Coronary artery (tissue), 2 donors: ENCODE results near the gene SLC26A9.

Experiments
- DNase-seq: peaks from one replicate; pipeline ENCODE4 v3.0.0-alpha.2; 2017; ENCODE audit warnings: low spot score
- H3K27ac ChIP-seq, 2 donors: fragments of 200-600 bp; sonication (generic); one replicate each; pipeline ENCODE4 v1.5.1; 2016 to 2019
- H3K4me3 ChIP-seq: fragments of 200-600 bp; sonication (generic); 2 replicates; pipeline ENCODE4 v1.5.1; 2016; ENCODE audit warnings: mild to moderate bottlenecking, moderate library complexity
- CTCF ChIP-seq: fragments of 200-600 bp; sonication (generic); IDR thresholded peaks from one replicate; pipeline ENCODE4 v1.5.1; 2019; ENCODE audit warnings: antibody characterized with exemption

The SLC26A9 gene

GRCh38 chr1:205973377-205974232 is 30.3 kb upstream of the SLC26A9 start:
- TF ChIP-seq CTCF, result no peak
- no peak overlapping the region for H3K27ac ChIP-seq
- no peak for DNase-seq
- no peak overlapping the region for H3K4me3 ChIP-seq

- Histone ChIP-seq H3K27ac (no peak overlapping the region), H3K4me3 (no peak overlapping the region)
Measured at GRCh38 chr1:205972491-205973168, 29.4 kb upstream of the SLC26A9 start.

GRCh38 chr1:205972081-205972480 is 28.8 kb upstream of the SLC26A9 start:
- Histone ChIP-seq H3K27ac (no peak overlapping the region), H3K4me3 (no peak overlapping the region)
- no peak for TF ChIP-seq CTCF
- no peak for DNase-seq

More at GRCh38 chr1:205972491-205973168, 29.4 kb upstream of the SLC26A9 start:
- no peak for TF ChIP-seq CTCF
- no peak for DNase-seq

GRCh38 chr1:205971082-205971481 is 27.8 kb upstream of the SLC26A9 start:
- H3K27ac ChIP-seq, result no peak overlapping the region
- DNase-seq, result no peak
- TF ChIP-seq CTCF, result no peak
- no peak overlapping the region for H3K4me3 ChIP-seq

- DNase-seq, result no peak
- H3K4me3 ChIP-seq, result no peak overlapping the region
- TF ChIP-seq CTCF, result no peak
Measured at GRCh38 chr1:205970486-205970885, 27.2 kb upstream of the SLC26A9 start.

GRCh38 chr1:205969229-205969628 is 26.0 kb upstream of the SLC26A9 start:
- DNase-seq, result no peak
- Histone ChIP-seq H3K4me3 (no peak overlapping the region), H3K27ac (no peak overlapping the region)
- TF ChIP-seq CTCF, result no peak

More at GRCh38 chr1:205970486-205970885, 27.2 kb upstream of the SLC26A9 start:
- no peak overlapping the region for H3K27ac ChIP-seq
